HG03432 (cell line): ENCODE data around the gene FRMD8.
"Not testable (repeated sequence)": the region's sequence is repeated elsewhere in the genome, so short reads cannot be mapped to it uniquely, and the experiment has no call there.

ENCODE experiments used
- ATAC-seq: cut with Tn5 transposase; IDR thresholded peaks from one replicate; pipeline ENCODE4 v1.9.1; 2021; ENCODE audit warnings: mild to moderate bottlenecking, moderate library complexity; ENCODE audit not compliant: unreplicated experiment

Gene FRMD8

GRCh38 chr11:65411681-65412070, 25.2 kb downstream of the FRMD8 start:
- ATAC-seq, result no peak

GRCh38 chr11:65412271-65413076, 26.0 kb downstream of the FRMD8 start:
- no peak for ATAC-seq

GRCh38 chr11:65413077-65413664, 26.7 kb downstream of the FRMD8 start:
- not testable (repeated sequence) for ATAC-seq

- no peak for ATAC-seq
Observed at GRCh38 chr11:65414776-65415498, 28.5 kb downstream of the FRMD8 start.

- ATAC-seq, result no peak
Observed at GRCh38 chr11:65415499-65416340, 29.3 kb downstream of the FRMD8 start.

GRCh38 chr11:65416341-65416824, 29.9 kb downstream of the FRMD8 start:
- ATAC-seq, result peak; percentile 27

GRCh38 chr11:65416841-65417701, 30.6 kb downstream of the FRMD8 start:
- no peak for ATAC-seq

GRCh38 chr11:65417702-65418430, 31.4 kb downstream of the FRMD8 start:
- ATAC-seq, result no peak

GRCh38 chr11:65418431-65418680, 31.9 kb downstream of the FRMD8 start:
- ATAC-seq, result peak; percentile 1

GRCh38 chr11:65418681-65419459, 32.4 kb downstream of the FRMD8 start:
- peak; percentile 45 for ATAC-seq

GRCh38 chr11:65419460-65419771, 33.0 kb downstream of the FRMD8 start:
- no peak for ATAC-seq

- no peak for ATAC-seq
Observed at GRCh38 chr11:65419772-65420481, 33.5 kb downstream of the FRMD8 start.

GRCh38 chr11:65420506-65420905, 34.1 kb downstream of the FRMD8 start:
- ATAC-seq, result no peak

GRCh38 chr11:65420979-65421793, 34.7 kb downstream of the FRMD8 start:
- ATAC-seq, result no peak

GRCh38 chr11:65421794-65422632, 35.6 kb downstream of the FRMD8 start:
- ATAC-seq, result peak; percentile 26
